ENCODE measurements around the gene CFAP251. TPM values are rescaled to one million over a fixed set of nuclear protein-coding genes. Genes with fewer than 3 reads are reported as not detected.

The CFAP251 gene
- total and polyA plus RNA-seq, 2 donors (not counting 3 experiments of a cell fraction or from before 2014, with no cell fraction given) = 3.3 to 4.0 TPM

GRCh38 chr12:121946313-121947025, 28.1 kb downstream of the CFAP251 start:
- no TSS peak for BruUV-seq (replicated peaks)
- H3K4me2 ChIP-seq (ENCODE audit: insufficient read depth, low read length) = no peak overlapping the region
- no peak overlapping the region for H3K4me3 ChIP-seq (replicated peaks in 1 of 3; ENCODE audit: insufficient read depth in 1 of 3, low read depth in 1 of 3, low read length in 3 of 3)
- H3K9me1 ChIP-seq (replicated peaks; ENCODE audit: control insufficient read depth, extremely low read depth, insufficient read depth, low read length) = no peaks in the 10 kb centered on the region
- DNase-seq (ENCODE audit: low read depth, low spot score) (no peak), FAIRE-seq (no peak)
- H3K4me1 ChIP-seq (ENCODE audit: control insufficient read depth, extremely low read depth, insufficient read depth, low read length) = no peaks in the 10 kb centered on the region
- ChIA-PET POLR2A (no interaction called here), CTCF (no interaction called here)
- H3K79me2 ChIP-seq (ENCODE audit: control insufficient read depth, insufficient read depth, low read length) = no peaks in the 10 kb centered on the region
- dilution Hi-C loops (cut with MboI; ENCODE audit: extremely low pct_ligation_motif_present, low sequenced_read_pairs) = no loop called here
- H3K36me3 ChIP-seq (ENCODE audit: control insufficient read depth in 2 of 2, extremely low read depth in 1 of 2, insufficient read depth in 2 of 2, low read length in 2 of 2) = no peaks in the 10 kb centered on the region
- no peaks in the 10 kb centered on the region for H3K9me3 ChIP-seq (replicated peaks; ENCODE audit: control insufficient read depth, insufficient read depth, low read length)
- no peak overlapping the region for H3K9ac ChIP-seq (replicated peaks; ENCODE audit: extremely low read depth, insufficient read depth, low read length)
- intact Hi-C loops (cut with micrococcal nuclease) = no loop called here
- no peaks in the 10 kb centered on the region for H3K27me3 ChIP-seq (ENCODE audit: control insufficient read depth in 2 of 2, insufficient read depth in 2 of 2, low read length in 2 of 2)
- H3K27ac ChIP-seq (ENCODE audit: insufficient read depth, low read depth, low read length) = no peak overlapping the region
- H2AFZ ChIP-seq (ENCODE audit: low read depth, low read length) = no peak overlapping the region
- no peaks in the 10 kb centered on the region for H4K20me1 ChIP-seq (replicated peaks; ENCODE audit: control insufficient read depth, extremely low read depth, insufficient read depth, low read length)
- TF ChIP-seq MYC (IDR thresholded peaks at IDR 0.05; ENCODE audit: low read depth, low read length) (no peak), MAX (IDR thresholded peaks at IDR 0.05; ENCODE audit: insufficient read depth, insufficient read length) (no peak), GATA2 (IDR thresholded peaks at IDR 0.05; ENCODE audit: insufficient read depth, insufficient read length, low read depth, low read length) (no peak), EZH2 (IDR thresholded peaks at IDR 0.05; ENCODE audit: borderline replicate concordance, low read depth, low read length, severe bottlenecking) (no peak), JUN (IDR thresholded peaks at IDR 0.05; ENCODE audit: borderline replicate concordance, insufficient read depth, insufficient read length, low read depth) (no peak), POLR2AphosphoS5 (IDR thresholded peaks at IDR 0.05; ENCODE audit: insufficient read depth, low read depth, low read length) (no peak), CTCF (IDR thresholded peaks at IDR 0.05; ENCODE audit: extremely low read depth in 1 of 2, insufficient read depth in 1 of 2, low read depth in 1 of 2, low read length in 2 of 2) (no peak), POLR2A (IDR thresholded peaks at IDR 0.05; ENCODE audit: low read depth, low read length) (no peak), FOS (IDR thresholded peaks at IDR 0.05; ENCODE audit: borderline replicate concordance, insufficient read depth, low read length) (no peak)
